NB4 (cell line): ENCODE measurements around the gene MYOD1.

Source experiments
- POLR2A ChIP-seq: IDR thresholded peaks from 2 replicates; pipeline ENCODE4 v1.6.1; 2011; ENCODE audit warnings: mild to moderate bottlenecking; ENCODE audit not compliant: insufficient read length; ENCODE audit errors: extremely low read depth
- TF ChIP-seq, protein P1 (sequence below): IDR thresholded peaks from one replicate; pipeline ENCODE4 v1.5.1; 2012; ENCODE audit warnings: low read depth, low read length

DNA sequence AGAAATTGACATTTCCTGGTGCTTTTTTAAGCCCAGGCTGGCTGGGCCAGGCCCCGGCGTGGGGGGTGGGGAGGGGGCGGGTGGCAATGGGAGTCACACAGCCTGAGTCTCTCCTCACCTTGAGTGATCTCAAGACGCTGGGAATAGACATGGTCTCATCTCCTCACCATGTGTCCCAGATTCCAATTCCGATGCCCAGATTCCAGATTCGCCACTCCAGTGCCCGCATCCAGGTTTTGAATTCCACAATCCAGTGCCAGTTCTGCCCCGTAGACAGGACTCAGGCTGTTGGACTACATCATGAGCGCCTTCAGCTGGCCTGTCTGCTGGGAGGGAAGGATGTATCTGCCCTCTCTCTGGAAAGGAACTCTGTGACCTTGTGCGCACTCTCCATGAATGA is 34.3 kb downstream of the MYOD1 start:
- TF ChIP-seq, protein P1, sequence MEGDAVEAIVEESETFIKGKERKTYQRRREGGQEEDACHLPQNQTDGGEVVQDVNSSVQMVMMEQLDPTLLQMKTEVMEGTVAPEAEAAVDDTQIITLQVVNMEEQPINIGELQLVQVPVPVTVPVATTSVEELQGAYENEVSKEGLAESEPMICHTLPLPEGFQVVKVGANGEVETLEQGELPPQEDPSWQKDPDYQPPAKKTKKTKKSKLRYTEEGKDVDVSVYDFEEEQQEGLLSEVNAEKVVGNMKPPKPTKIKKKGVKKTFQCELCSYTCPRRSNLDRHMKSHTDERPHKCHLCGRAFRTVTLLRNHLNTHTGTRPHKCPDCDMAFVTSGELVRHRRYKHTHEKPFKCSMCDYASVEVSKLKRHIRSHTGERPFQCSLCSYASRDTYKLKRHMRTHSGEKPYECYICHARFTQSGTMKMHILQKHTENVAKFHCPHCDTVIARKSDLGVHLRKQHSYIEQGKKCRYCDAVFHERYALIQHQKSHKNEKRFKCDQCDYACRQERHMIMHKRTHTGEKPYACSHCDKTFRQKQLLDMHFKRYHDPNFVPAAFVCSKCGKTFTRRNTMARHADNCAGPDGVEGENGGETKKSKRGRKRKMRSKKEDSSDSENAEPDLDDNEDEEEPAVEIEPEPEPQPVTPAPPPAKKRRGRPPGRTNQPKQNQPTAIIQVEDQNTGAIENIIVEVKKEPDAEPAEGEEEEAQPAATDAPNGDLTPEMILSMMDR: no peak
- TF ChIP-seq POLR2A: no peak
